ENCODE results near the gene ZFYVE26. TPM values are rescaled to one million over a fixed set of nuclear protein-coding genes. Genes with fewer than 3 reads are reported as not detected.
A peak's percentile ranks its signal among the peaks of the same experiment; 100 is the strongest.

The ZFYVE26 gene
- polyA plus RNA-seq, 3 donors = 1.0 to 17.6 (median 2.3) TPM

DNA sequence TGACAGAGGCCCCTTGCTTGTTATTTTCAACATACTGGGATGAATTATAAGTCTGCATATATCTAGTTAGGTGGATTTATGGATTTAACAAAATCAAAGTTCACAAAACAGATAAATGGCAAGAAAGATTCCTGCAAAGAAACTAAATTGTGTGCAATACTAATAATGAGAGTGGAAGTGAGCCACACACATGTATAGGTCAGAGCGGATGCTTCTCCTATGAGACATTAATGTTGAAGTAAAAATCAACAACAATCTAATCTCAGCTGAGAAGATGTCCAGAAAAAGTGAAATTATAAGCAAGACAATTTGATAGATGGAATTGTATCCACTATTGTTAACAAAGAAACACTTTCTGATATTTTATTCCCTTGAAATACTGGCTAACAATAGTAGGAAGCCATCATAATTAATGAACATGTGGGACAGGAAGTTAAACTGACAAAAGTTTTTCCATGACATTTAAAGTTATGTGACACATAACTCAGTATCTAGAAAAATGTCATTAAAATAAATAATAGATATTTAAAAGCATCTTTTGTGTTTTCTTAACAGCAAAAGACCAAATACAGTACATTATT, 42.9 kb upstream of the ZFYVE26 start:
- Mint-ChIP-seq H3K36me3 (peaks cover 5 to 9% of the 10 kb centered on the region in 2 donors), H3K4me1 (peaks cover 19% of the 10 kb centered on the region), H3K4me3 (no peak overlapping the region), H3K27me3 (ENCODE audit: low read depth in 3 of 3) (peaks cover 0 to 2% (median 0%) of the 10 kb centered on the region in 3 donors), H3K9me3 (no peaks in the 10 kb centered on the region), H3K27ac (no peak overlapping the region)
- Histone ChIP-seq H3K36me3 (replicated peaks in 1 of 2; ENCODE audit: control insufficient read depth in 1 of 2, insufficient read depth in 2 of 2, low read length in 2 of 2) (no peaks in the 10 kb centered on the region), H3K9me3 (replicated peaks in 1 of 2; ENCODE audit: control insufficient read depth in 1 of 2, insufficient read depth in 1 of 2, low read length in 2 of 2) (no peaks in the 10 kb centered on the region), H3K9ac (ENCODE audit: insufficient read depth, low read length, poor library complexity, severe bottlenecking) (no peak overlapping the region), H3K27me3 (ENCODE audit: control insufficient read depth in 2 of 2, insufficient read depth in 2 of 2, low read length in 2 of 2) (no peaks in the 10 kb centered on the region), H4K20me1 (ENCODE audit: insufficient read depth, low read length) (no peaks in the 10 kb centered on the region), H3K4me1 (ENCODE audit: control insufficient read depth in 1 of 2, insufficient read depth in 2 of 2, low read length in 2 of 2) (peaks cover 13 to 15% of the 10 kb centered on the region in 2 donors), H3K27ac (ENCODE audit: low read depth in 1 of 2, low read length in 2 of 2) (no peak overlapping the region), H2AFZ (ENCODE audit: insufficient read depth, low read depth, low read length, poor library complexity, severe bottlenecking) (no peak overlapping the region), H3K79me2 (ENCODE audit: insufficient read depth, low read length) (no peaks in the 10 kb centered on the region), H3K4me3 (replicated peaks in 1 of 3; ENCODE audit: low read depth in 2 of 3, low read length in 3 of 3) (no peak overlapping the region), H3K4me2 (replicated peaks; ENCODE audit: extremely low read depth, low read length, poor library complexity, severe bottlenecking) (no peak overlapping the region)
- intact Hi-C loops (cut with micrococcal nuclease) = no loop called here
- no peak for DNase-seq
- WGBS (ENCODE audit: insufficient coverage) = no CpG with 5 or more reads among the region's 1 CpG
- TF ChIP-seq, protein P1, sequence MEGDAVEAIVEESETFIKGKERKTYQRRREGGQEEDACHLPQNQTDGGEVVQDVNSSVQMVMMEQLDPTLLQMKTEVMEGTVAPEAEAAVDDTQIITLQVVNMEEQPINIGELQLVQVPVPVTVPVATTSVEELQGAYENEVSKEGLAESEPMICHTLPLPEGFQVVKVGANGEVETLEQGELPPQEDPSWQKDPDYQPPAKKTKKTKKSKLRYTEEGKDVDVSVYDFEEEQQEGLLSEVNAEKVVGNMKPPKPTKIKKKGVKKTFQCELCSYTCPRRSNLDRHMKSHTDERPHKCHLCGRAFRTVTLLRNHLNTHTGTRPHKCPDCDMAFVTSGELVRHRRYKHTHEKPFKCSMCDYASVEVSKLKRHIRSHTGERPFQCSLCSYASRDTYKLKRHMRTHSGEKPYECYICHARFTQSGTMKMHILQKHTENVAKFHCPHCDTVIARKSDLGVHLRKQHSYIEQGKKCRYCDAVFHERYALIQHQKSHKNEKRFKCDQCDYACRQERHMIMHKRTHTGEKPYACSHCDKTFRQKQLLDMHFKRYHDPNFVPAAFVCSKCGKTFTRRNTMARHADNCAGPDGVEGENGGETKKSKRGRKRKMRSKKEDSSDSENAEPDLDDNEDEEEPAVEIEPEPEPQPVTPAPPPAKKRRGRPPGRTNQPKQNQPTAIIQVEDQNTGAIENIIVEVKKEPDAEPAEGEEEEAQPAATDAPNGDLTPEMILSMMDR (IDR thresholded peaks at IDR 0.05) = no peak

DNA sequence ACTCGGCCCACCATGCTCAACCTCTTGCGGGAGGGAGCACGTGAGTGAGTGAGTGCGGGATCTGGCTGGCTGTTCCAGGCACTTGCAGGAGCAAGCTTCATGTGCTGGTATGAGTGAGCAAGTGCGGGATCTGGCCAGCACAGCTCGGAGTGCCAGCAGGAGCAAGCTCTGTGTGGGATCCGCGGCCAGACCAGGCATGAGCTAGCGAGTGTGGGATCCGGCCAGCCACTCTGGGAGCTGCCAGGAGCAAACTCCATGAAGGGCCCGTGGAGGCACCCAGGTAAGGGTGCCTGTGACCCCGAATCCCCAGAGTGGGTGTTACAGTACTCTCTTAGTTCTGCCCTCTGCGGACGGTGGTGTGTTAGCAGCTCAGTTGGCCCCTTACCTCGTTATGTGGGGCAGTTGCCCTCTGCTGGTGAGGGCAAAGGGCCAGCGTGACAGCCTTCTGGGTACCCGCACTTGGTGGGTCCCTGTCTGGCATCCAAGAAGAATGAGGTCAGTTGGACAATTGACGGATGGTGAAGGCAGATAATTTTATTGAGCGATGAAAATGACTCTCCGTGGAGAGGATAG, 41.5 kb upstream of the ZFYVE26 start:
- Histone ChIP-seq H3K9me3 (replicated peaks in 1 of 2; ENCODE audit: control insufficient read depth in 1 of 2, insufficient read depth in 1 of 2, low read length in 2 of 2) (no peaks in the 10 kb centered on the region), H3K36me3 (replicated peaks in 1 of 2; ENCODE audit: control insufficient read depth in 1 of 2, insufficient read depth in 2 of 2, low read length in 2 of 2) (no peaks in the 10 kb centered on the region), H3K4me3 (replicated peaks in 1 of 3; ENCODE audit: low read depth in 2 of 3, low read length in 3 of 3) (no peak overlapping the region), H2AFZ (ENCODE audit: insufficient read depth, low read depth, low read length, poor library complexity, severe bottlenecking) (no peak overlapping the region), H3K79me2 (ENCODE audit: insufficient read depth, low read length) (no peaks in the 10 kb centered on the region), H3K27me3 (ENCODE audit: control insufficient read depth in 2 of 2, insufficient read depth in 2 of 2, low read length in 2 of 2) (no peaks in the 10 kb centered on the region), H4K20me1 (ENCODE audit: insufficient read depth, low read length) (no peaks in the 10 kb centered on the region), H3K4me2 (replicated peaks; ENCODE audit: extremely low read depth, low read length, poor library complexity, severe bottlenecking) (no peak overlapping the region), H3K9ac (ENCODE audit: insufficient read depth, low read length, poor library complexity, severe bottlenecking) (no peak overlapping the region), H3K4me1 (ENCODE audit: control insufficient read depth in 1 of 2, insufficient read depth in 2 of 2, low read length in 2 of 2) (peaks cover 25 to 26% of the 10 kb centered on the region in 2 donors), H3K27ac (ENCODE audit: low read depth in 1 of 2, low read length in 2 of 2) (no peak overlapping the region)
- Mint-ChIP-seq H3K4me1 (peaks cover 30% of the 10 kb centered on the region), H3K36me3 (peaks cover 5 to 6% of the 10 kb centered on the region in 2 donors), H3K9me3 (no peaks in the 10 kb centered on the region), H3K4me3 (no peak overlapping the region), H3K27ac (no peak overlapping the region), H3K27me3 (ENCODE audit: low read depth in 3 of 3) (no peaks in the 10 kb centered on the region)
- 96% methylated on average over 19 of the region's 20 CpGs for WGBS (ENCODE audit: insufficient coverage)
- peak in 1 of 3 donors; percentile 2 for DNase-seq
- TF ChIP-seq, protein P1 (IDR thresholded peaks at IDR 0.05) = no peak
- intact Hi-C loops (cut with micrococcal nuclease) = no loop called here

All from CD14-positive monocyte (primary cell).